Occipital lobe (tissue), 2 donors: ENCODE measurements around the gene RER1. TPM values are rescaled to one million over a fixed set of nuclear protein-coding genes. Genes with fewer than 3 reads are reported as not detected.
"Not testable (repeated sequence)": the region's sequence is repeated elsewhere in the genome, so short reads cannot be mapped to it uniquely, and the experiment has no call there.

Experiments used
- DNase-seq: peaks from one replicate; lab custom pipeline; 2025; lab: John Stamatoyannopoulos, UW
- total RNA-seq: library from RNA; depleted of rRNA; stranded (reverse); fragments of >200 nt; gene quantifications from one replicate; pipeline ENCODE4 v1.2.3, GENCODE V29; 2014

Gene RER1
- total RNA-seq, 1 donor from 2014 or later: 34.5 TPM

- no peak for DNase-seq
Observed at GRCh38 chr1:2426540-2426939, 34.9 kb downstream of the RER1 start.

- no peak for DNase-seq
Observed at GRCh38 chr1:2427051-2427450, 35.4 kb downstream of the RER1 start.

GRCh38 chr1:2427976-2428375, 36.3 kb downstream of the RER1 start:
- no peak for DNase-seq

- no peak for DNase-seq
Observed at GRCh38 chr1:2428490-2428889, 36.8 kb downstream of the RER1 start.

GRCh38 chr1:2429780-2430591, 38.3 kb downstream of the RER1 start:
- no peak for DNase-seq

GRCh38 chr1:2430592-2430973, 38.9 kb downstream of the RER1 start:
- no peak for DNase-seq

GRCh38 chr1:2431103-2431502, 39.5 kb downstream of the RER1 start:
- DNase-seq: no peak

- no peak for DNase-seq
Observed at GRCh38 chr1:2431518-2431917, 39.9 kb downstream of the RER1 start.

GRCh38 chr1:2432441-2432844, 40.8 kb downstream of the RER1 start:
- no peak for DNase-seq

- no peak for DNase-seq
Observed at GRCh38 chr1:2433196-2433595, 41.6 kb downstream of the RER1 start.

GRCh38 chr1:2433936-2434655, 42.5 kb downstream of the RER1 start:
- no peak for DNase-seq

GRCh38 chr1:2435091-2435490, 43.5 kb downstream of the RER1 start:
- no peak for DNase-seq

GRCh38 chr1:2435746-2436355, 44.2 kb downstream of the RER1 start:
- no peak for DNase-seq

- DNase-seq: no peak
Observed at GRCh38 chr1:2436876-2437275, 45.2 kb downstream of the RER1 start.

GRCh38 chr1:2437617-2438016, 46.0 kb downstream of the RER1 start:
- DNase-seq: no peak

GRCh38 chr1:2438038-2438437, 46.4 kb downstream of the RER1 start:
- no peak for DNase-seq

- DNase-seq: no peak
Observed at GRCh38 chr1:2438641-2439040, 47.0 kb downstream of the RER1 start.

GRCh38 chr1:2439369-2439768, 47.7 kb downstream of the RER1 start:
- no peak for DNase-seq

- not testable (repeated sequence) for DNase-seq
Observed at GRCh38 chr1:2440346-2440745, 48.7 kb downstream of the RER1 start.

GRCh38 chr1:2441746-2442145, 50.1 kb downstream of the RER1 start:
- no peak for DNase-seq

GRCh38 chr1:2442661-2443060, 51.0 kb downstream of the RER1 start:
- DNase-seq: no peak

- no peak for DNase-seq
Observed at GRCh38 chr1:2443277-2444137, 51.9 kb downstream of the RER1 start.
